Epidermal melanocyte (primary cell): ENCODE results near the gene NLRP9.
A peak's percentile ranks its signal among the peaks of the same experiment; 100 is the strongest.
"Not testable (repeated sequence)": the region's sequence is repeated elsewhere in the genome, so short reads cannot be mapped to it uniquely, and the experiment has no call there.

Source experiments
- DNase-seq: peaks from one replicate; pipeline ENCODE4 v3.0.0; 2011; ENCODE audit warnings: low spot score; ENCODE audit not compliant: insufficient read length

NLRP9 gene

GRCh38 chr19:55738302-55738701 lies at the start of gene NLRP9:
Gene NLRP9, minus strand, starts transcription at chr19:55738402. Its CDS starts 28 bp downstream, at chr19:55738374.
- no peak for DNase-seq

GRCh38 chr19:55781112-55781511 lies 42.9 kb upstream of the NLRP9 start:
- no peak for DNase-seq

- no peak for DNase-seq
These were observed 40.1 kb upstream of the NLRP9 start for GRCh38 chr19:55778331-55778730.

- DNase-seq: no peak
These were observed 39.3 kb upstream of the NLRP9 start for GRCh38 chr19:55777528-55777927.

GRCh38 chr19:55769632-55770031 lies 31.4 kb upstream of the NLRP9 start:
- DNase-seq: not testable (repeated sequence)

GRCh38 chr19:55768818-55769217 lies 30.6 kb upstream of the NLRP9 start, which contains the start of gene RFPL4AL1:
Gene RFPL4AL1, plus strand, starts transcription at chr19:55769118. Its CDS starts 2,687 bp downstream, at chr19:55771805.
- not testable (repeated sequence) for DNase-seq

- DNase-seq: no peak
These were observed 28.3 kb upstream of the NLRP9 start for GRCh38 chr19:55766466-55766865.

- not testable (repeated sequence) for DNase-seq
These were observed 20.6 kb upstream of the NLRP9 start, which contains the start of gene RFPL4A for GRCh38 chr19:55758797-55759196. Gene RFPL4A, plus strand, starts transcription at chr19:55759097. Its CDS starts 2,704 bp downstream, at chr19:55761801.

- DNase-seq: not testable (repeated sequence)
These were observed 18.6 kb upstream of the NLRP9 start for GRCh38 chr19:55756808-55757207.

- DNase-seq: no peak
These were observed 15.2 kb upstream of the NLRP9 start for GRCh38 chr19:55753401-55753800.

GRCh38 chr19:55750715-55751114 lies 12.5 kb upstream of the NLRP9 start:
- no peak for DNase-seq

- not testable (repeated sequence) for DNase-seq
These were observed 7.8 kb downstream of the NLRP9 start for GRCh38 chr19:55730378-55730777.

- no peak for DNase-seq
These were observed 14.7 kb downstream of the NLRP9 start for GRCh38 chr19:55723491-55723890.

GRCh38 chr19:55720801-55721200 lies 17.4 kb downstream of the NLRP9 start:
- no peak for DNase-seq

GRCh38 chr19:55720214-55720746 lies 17.9 kb downstream of the NLRP9 start:
- DNase-seq: no peak

GRCh38 chr19:55717879-55718711 lies 20.1 kb downstream of the NLRP9 start:
- not testable (repeated sequence) for DNase-seq

GRCh38 chr19:55717251-55717650 lies 21.0 kb downstream of the NLRP9 start:
- no peak for DNase-seq

- no peak for DNase-seq
These were observed 21.7 kb downstream of the NLRP9 start for GRCh38 chr19:55716531-55716930.

- DNase-seq: no peak
These were observed 25.2 kb downstream of the NLRP9 start for GRCh38 chr19:55712804-55713631.

GRCh38 chr19:55711719-55712118 lies 26.5 kb downstream of the NLRP9 start:
- peak; percentile 10 for DNase-seq

GRCh38 chr19:55705972-55706371 lies 32.2 kb downstream of the NLRP9 start:
- DNase-seq: no peak
